ENCODE results near the gene PPP4R4.
"Not testable (repeated sequence)": the region's sequence is repeated elsewhere in the genome, so short reads cannot be mapped to it uniquely, and the experiment has no call there.

Gene PPP4R4

DNA sequence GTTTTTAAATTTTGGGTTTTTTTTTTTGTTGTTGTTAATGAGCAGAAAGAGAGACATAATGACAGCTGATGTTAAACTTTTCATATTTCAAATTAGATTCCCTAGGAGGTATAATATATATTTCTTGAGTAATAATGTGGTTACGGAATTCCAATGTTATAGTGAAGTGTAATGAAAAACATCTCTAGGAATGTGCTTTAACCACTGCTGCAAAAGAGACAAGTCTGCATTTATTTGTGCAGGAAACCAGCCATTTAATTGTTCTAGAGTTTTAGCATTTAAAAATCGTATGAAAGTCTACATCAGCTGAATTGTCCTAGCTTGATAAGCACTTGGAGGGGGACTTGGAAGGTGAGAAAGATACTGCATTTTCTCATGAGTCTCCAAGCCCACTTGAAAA is 104.6 kb downstream of the PPP4R4 start:
- DNase-seq (ENCODE audit: low read depth in 2 of 2) = no peak

DNA sequence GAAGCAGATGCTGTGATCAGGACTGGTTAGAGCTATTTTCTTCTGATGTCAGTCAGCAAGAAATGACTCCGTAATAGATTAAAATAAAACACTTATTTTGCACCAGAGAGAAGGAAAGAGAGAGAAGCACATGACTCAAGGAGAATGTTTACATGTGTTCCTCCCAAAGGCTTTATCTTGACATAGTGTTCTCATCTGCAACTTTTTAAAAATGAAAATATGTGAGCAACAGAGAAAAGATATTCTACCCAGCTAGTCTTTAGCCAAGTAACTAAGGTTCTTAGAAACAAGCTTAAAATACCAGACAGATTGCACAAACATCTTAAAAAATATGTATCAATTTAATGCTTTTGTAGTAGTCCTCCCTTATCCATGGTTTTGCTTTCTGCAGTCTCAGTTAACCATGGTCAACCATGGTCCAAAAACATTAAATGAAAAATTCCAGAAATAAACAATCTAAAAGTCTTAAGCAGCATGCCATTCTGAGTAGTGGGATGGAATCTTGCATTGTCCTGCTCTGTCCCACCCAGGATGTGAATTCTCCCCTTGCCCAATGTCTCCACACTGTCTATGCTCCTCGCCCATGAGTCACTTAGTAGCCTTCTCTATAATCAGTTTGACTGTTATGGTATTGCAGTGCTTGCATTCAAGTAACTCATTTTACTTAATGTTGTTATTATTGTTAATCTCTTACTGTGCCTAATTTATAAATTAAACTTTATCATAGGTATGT is 109.0 kb downstream of the PPP4R4 start:
- DNase-seq (ENCODE audit: low read depth in 2 of 2) = no peak

DNA sequence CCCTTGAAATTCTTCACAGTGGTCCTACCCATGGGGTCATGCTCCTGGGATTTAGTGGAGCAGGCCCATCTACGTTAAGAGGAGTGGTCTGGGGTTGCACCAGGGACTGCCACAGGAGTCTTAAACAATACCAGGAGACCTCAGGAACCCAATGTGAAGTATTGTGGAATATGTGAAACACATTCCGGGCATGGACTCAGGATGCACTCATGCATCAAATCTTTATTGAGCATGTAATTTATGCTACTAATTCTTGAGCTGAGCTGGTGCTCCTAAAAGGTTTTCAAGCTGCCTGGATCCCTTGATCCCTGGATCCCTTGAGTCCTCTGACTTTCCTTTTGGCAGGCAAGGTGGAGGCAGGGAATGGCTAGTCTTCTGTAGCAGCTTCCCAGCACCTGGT is 110.1 kb downstream of the PPP4R4 start:
- no peak for DNase-seq (ENCODE audit: low read depth in 2 of 2)

DNA sequence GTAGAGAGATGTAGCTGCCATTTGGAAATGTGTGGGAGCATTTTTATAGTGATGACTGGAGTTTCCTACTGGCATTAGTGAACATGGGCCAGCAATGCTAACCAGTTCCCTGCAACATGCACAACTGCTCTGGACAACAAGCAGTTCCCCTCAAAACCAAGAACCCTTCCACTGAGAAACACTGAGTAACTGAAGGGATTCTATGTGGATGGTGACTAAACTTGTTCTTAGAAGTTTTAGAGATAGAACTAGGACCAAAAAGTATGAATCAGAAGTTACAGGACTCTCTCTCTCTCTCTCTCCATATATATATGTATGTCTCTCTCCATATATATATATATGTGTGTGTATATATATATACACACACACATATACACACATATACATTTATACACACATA is 111.0 kb downstream of the PPP4R4 start:
- no peak for DNase-seq (ENCODE audit: low read depth in 2 of 2)

DNA sequence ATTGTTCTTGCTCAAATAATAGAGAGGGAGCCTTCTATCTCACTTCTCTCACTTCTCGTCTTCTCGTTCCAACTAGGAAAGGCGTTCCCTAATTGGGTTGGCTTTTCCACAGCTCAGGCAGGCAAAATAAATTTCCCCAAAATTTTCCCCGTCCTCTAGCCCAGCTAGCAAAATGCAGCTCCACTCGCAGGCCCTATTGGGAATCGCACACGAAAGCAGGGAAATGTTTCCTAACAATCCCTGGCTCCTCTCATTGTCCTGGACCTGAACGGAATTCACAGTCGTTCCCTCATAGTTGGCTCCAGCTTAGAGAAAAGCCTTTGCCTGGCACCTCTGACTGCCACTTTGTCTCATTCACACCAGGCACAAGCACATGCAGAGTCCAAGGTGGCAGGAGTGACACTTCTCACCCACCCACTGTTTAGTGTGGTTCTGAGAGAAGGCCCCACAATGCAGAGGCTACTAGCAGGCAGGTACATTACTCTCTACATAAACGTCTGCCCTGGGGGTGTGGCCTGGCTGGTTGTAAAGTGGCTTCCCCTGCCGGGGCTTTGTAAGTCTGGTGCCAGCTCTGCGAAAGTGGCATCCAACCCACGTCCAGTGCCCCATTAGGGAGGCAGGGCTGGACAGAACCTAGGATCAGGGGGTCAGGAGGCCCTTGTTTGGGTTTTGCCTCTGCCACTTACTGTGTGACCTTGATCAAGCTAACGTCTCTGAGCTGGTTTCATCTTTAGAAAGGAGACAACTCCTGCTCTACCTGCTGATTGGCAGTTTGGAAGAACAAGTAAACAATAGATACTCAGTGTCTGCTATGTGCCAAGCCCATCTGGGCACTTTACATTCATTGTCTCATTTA is 114.7 kb downstream of the PPP4R4 start:
- no peak for DNase-seq (ENCODE audit: low read depth in 2 of 2)

DNA sequence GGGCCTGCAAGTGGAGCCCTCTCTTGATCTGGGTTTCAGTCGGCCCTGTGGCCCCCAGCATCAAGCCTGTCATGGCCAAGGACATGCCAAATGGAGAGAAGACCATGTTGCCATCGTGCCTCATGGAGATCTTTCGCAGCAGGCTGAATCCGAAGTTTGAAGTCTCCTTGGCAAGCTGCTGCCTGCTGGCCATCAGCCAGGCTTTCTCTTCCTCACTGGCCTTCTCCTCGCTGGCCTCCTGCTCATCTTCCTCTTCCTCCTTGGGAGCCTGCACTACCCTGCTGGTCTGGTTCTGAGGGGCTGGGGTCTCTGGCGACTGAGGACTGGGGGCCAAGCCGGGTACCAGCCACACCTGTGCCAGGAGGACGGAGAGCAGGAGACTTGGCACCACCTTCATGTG is 116.1 kb downstream of the PPP4R4 start:
- DNase-seq (ENCODE audit: low read depth in 2 of 2) = no peak

DNA sequence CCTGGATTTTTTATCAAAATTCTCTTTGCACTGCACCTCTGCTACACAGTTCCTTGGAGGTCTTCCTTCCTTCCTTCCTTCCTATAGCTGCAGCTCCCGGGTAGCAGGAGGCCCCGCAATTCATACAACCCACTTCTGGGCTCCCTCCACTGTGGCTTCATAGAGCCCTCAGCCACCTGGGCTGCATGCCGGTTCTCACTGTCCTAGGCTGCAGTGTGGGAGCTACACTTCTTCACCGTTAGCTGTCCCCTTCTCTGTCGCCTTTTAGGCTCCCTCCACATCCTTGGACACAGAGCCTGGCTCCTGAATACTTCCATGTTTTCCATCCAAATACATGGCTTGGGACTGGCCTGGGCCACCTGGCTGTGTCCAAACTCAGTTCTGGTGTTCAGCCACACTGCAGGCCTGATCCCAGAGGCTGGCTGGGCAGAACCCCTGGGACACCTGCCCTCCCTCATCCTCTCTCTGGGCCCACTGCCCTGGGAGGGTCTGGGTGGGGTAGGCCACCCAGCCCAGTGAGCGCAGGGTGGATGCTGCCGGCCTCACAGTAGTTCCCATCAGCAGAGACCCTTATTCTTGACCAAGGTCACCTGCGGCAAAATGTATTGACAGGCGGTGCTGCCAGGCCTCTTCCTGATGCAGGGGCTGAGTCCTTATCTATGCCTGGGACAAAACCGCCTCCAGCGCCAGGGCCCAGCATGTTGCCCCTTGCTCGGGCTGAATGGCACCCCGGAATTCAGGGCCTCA is 117.2 kb downstream of the PPP4R4 start:
- no peak for DNase-seq (ENCODE audit: low read depth in 2 of 2)

DNA sequence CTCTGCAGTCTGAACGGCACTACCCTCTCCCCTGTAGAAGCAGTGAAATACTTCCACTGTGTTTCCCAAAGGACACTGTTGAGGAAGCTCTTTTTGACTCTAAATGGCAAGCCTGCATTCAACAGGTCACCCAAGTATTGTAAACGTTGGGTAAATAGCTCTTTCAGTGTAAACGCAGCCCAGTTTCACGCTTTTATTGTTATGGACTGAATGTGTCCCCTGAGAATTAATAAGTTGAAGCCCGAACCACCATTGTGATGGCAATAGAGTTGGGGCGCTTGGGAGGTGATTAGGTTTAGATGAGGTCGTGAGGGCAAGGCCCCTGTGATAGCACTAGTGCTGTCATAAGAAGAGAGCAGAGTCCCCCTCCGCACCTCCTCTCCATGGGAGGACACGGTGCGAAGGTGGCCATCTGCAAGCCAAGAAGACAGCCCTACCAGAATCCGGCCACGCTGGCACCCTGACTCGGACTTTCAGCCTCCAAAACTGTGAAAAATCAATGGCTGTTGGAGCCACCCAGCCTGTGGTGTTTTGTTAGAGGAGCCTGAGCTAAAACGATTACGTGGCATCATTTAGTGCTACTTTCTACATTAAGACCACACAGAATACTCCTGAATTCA is 117.9 kb downstream of the PPP4R4 start:
- DNase-seq (ENCODE audit: low read depth in 2 of 2) = no peak

DNA sequence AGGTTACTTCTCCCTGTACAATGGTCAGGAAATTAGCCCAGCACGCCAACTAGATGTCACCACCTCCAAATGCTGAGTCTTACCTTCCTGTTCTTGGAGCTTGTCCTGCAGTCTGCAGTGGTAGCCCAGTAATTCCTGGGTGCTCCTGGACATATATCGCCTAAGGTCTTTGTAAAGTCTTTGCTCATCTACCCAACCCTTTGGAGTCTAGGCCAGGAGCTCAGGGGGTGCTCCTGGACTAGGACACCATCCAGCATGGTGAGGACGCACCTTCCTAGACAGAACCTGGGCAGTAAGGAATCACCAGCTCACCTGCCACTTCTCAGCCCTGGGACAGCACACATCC is 118.4 kb downstream of the PPP4R4 start:
- DNase-seq (ENCODE audit: low read depth in 2 of 2) = no peak

DNA sequence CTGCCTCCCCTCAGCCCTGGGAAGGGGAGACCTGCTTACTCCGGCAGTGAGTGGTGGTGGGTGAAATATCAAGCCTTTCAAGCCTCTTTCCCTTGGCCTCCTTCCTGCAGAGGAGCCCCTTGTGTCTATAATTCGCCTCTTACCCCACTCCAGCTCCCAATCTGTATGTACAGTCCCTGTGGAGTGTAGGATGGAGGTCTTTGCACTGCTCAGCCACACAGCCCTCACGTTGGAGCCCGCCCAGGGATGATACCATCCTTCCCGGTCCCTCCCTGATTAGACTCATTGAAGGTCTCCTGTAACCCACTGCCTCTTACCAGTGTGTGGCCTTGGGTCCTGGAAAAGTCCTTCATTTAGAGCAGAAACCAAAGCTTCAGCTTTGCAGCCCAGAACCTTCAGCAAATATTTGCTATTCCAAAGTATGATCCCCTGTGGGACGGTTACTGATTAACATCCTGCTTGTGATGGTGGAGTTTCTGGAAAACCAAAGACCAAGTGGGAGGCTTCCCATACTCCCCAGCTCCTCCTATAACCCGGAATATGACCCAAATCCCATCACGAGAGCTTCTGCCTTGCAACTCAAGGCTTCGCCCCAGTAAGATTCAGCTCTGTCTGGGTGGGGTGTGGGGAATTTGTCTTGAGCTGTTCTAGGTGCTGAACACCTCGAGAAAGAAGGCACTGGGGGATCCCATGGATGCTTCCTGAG is 118.9 kb downstream of the PPP4R4 start, which contains the start of gene SERPINA10:
Gene SERPINA10 (minus strand): TSS at position 397 of the 706 bp plus-strand sequence. CDS start 2,675 bp downstream, outside the sequence.
- DNase-seq (ENCODE audit: low read depth in 2 of 2) = no peak

DNA sequence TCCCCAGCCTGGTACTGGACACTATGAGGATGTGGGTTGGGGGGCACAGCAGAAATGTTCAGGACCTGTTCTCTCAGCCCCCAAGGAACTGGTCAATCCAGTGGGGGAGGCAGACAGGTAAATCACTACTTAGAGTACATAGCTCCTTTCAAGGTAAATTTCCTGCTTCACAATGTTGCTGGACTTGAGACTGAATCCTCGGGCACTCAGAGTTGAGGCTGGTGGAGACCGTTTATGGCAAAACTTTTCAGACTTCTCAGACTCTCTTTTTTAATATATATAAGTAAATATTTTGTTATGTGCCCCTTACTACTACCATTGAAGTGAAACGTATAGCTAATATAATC is 119.4 kb downstream of the PPP4R4 start:
- no peak for DNase-seq (ENCODE audit: low read depth in 2 of 2)

DNA sequence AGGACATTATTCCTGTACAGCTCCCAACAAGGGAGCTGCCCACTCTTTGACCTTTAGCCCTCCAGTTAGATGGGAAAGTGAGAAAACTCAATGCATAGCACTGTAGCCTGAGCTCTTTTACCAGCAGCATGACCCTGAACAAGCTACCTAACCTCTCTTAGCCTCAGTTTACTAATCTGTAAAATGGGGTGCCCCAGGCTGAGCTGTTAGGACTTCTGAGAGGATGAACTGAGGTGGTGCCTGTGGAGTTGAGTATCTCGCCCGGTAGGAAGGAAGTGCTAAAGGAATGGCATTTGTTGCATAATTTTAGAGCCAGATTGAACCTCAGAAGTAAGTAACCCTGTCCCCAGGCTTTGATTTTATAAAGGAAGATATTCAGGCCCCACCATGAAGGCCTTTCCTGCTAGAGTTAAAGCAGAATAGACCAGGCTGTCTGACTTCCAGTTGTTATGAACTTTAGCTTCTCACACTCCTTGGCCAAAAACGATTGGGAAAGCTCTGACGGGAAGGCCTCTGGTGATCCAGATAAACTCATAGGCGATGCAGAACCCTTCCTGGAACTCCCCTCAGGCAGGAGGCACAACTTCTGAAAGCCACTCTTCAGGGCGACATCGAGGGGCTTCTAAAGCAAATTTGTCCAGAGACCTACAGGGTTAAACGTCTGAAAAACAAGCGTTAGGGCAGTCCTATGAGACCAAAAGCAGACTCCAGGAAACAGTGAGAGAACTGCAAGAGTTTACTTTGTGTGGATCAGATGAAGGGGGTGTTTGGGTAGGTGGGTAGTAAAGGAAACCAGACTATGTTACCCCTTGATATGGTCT is 121.4 kb downstream of the PPP4R4 start:
- DNase-seq (ENCODE audit: low read depth in 2 of 2) = no peak

DNA sequence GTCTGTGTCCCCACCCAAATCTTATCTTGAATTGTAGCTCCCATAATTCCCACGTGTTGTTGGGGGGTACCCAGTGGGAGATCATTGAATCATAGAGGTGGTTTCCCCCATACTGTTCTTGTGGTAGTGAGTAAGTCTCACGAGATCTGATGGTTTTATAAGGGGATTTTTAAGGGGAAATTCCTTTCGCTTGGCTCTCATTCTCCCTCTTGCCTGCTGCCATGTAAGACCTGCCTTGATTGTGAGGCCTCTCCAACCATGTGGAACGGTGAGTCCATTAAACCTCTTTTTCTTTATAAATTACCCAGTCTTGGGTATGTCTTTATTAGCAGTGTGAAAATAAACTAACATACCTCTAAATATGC is 122.0 kb downstream of the PPP4R4 start:
- DNase-seq (ENCODE audit: low read depth in 2 of 2) = not testable (repeated sequence)

DNA sequence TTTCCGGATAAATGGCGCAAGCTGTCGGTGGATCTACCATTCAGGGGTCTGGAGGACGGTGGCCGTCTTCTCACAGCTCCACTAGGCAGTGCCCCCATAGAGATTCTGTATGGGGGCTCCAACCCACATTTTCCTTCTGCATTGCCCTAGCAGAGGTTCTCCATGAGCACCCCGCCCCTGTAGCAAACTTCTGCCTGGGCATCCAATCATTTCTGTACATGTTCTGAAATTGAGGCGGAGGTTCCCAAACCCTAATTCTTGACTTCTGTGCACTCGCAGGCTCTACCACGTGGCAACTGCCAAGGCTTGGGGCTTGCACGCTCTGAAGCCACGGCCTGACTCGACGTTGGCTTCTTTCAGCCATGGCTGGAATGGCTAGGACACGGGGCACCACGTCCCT is 124.0 kb downstream of the PPP4R4 start:
- no peak for DNase-seq (ENCODE audit: low read depth in 2 of 2)

DNA sequence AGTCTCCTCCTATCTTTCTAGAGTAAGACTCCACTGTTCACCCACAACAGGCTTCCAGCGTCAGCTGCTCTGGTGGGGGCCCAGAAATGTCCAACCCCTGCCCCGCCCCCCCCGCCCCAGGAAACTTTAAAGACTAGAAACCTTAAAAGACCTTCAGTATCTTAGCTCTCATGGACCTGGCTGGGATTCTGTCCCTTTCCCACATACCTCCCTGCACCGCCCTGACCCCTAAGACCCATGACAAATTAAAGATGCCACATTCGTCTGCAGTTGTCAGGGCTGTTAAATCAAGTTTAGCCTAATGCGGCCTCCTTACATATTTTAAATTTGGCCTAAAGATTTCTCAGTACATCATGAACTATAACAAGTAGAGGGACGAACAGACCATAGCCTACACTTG is 129.0 kb downstream of the PPP4R4 start:
- DNase-seq (ENCODE audit: low read depth in 2 of 2) = no peak

DNA sequence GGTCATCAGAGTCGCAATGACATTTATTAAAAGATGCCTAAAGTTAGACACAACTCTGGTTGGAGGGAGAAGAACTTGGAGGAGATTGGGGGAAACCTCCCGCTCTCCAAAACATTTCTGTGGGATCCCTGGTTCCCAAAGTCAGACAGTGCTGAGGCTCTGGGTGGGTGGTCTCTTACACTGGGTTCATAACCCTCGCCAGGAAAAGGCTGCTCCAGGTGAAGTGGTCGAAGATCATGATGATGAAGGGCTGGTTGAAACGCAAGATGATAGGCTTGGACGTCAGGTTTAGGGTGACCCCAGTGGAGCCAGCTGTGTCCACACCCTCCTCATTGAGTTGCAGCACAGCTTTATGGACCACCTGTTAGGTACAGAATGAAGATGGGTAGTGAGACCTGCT is 130.1 kb downstream of the PPP4R4 start:
- DNase-seq (ENCODE audit: low read depth in 2 of 2) = no peak

DNA sequence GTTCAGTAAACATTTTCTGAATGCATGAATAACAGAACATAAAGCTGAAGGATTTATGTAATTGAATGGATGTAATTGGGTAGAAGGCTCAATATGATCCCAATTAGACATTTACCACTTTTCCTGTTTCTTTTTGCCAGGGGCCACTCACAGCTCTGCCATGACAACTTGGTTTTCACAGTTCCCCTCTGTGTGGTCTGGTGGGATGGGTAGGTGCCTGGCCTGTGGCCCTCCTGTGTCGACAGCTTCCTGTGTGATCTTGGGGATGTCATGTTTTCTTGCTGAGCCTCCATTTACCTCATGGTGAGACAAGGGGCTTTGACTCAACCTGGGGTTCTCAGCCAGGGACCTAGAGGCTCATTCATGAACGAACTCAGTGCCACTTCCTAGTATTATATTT is 131.5 kb downstream of the PPP4R4 start:
- DNase-seq (ENCODE audit: low read depth in 2 of 2) = no peak

DNA sequence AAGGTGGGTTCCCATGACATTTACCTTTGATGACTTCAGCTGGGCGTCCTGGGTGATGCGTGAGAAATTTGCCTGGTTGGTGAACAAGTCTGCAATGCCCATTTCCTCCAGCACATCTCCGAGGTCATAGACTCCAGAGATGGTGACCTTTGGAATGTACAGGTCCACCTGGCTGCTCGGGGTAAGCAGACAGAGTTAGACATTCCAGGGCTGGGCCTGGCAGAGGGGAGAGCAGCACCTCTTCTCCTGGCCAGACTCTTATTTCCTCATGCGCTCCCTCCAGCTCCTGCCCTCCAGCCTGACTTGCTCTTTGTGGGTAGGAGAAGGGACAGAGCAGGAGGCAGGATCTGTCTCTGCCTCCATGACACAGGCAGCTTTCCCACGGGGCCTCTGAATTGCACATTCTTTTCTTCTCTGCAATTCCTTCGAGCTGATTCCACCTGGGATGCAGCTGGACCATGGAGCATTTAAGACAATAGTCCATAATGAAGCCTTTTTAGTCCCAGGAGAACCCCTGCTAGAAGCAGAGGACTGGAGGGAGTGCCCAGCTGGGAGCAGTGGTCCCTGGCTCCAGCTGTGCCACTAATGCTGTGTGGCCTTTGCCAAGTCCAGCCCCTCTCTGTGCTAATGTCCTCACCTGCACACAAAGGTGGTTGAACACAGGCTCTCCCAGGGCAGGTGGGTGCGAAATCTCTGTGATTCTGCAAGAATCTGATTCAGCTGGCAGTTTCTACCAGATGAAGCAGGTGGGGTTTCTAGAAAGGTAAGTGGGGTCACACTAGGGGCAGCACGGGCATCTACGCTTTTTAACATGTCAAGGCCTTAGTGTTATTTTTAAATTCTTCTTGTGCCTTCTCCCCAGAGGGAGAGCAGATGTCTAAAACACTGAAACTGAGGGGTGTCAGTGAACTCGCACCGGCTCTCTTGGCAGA is 132.2 kb downstream of the PPP4R4 start:
- DNase-seq (ENCODE audit: low read depth in 2 of 2) = no peak

DNA sequence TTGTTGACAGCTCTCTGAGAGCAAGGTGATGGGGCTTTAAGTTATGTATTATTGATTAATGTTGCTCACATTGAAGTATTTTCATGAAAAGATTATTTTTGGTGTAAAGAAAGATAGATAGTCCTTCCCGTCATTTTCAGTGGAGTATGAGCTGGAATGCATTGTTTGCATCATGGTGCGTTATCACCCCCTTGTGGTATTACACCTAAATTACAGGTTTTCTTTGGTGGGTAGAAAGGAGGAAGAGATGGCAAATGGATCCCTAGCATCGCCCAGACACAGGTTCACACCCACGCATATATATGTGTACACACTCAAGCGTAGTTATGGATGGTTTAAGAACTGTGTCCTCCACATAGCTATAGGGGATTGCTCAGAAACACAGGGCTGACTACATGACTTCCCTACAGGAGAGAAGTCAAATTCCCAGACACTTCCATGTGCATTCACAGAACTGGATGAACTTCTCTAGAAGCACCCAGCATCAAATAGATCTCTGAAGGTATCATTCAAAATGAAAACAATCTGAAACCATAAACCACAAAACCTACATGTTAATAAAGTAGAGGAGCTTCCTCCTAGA is 133.4 kb downstream of the PPP4R4 start:
- no peak for DNase-seq (ENCODE audit: low read depth in 2 of 2)
